Lower lobe of right lung (tissue), 2 donors: ENCODE results near the gene KDM4B. TPM values are rescaled to one million over a fixed set of nuclear protein-coding genes. Genes with fewer than 3 reads are reported as not detected.

Experiments used
- ATAC-seq, 2 donors: fragments of 200-7000 bp; cut with Tn5 transposase; one replicate each; pipeline ENCODE4 v1.9.1; 2020 to 2022; ENCODE audit warnings: mild to moderate bottlenecking in 2 of 2, moderate library complexity in 2 of 2
- DNase-seq: peaks from one replicate; pipeline ENCODE4 v3.0.0-alpha.2; 2020
- H3K27ac ChIP-seq: fragments of 200-600 bp; one replicate; pipeline ENCODE4 v1.8.0; 2022
- H3K27me3 ChIP-seq: fragments of 200-600 bp; one replicate; pipeline ENCODE4 v1.8.0; 2022; ENCODE audit warnings: low read depth
- H3K36me3 ChIP-seq: fragments of 200-600 bp; one replicate; pipeline ENCODE4 v1.8.0; 2022; ENCODE audit warnings: mild to moderate bottlenecking
- H3K4me1 ChIP-seq: fragments of 200-600 bp; one replicate; pipeline ENCODE4 v1.8.0; 2022
- H3K4me3 ChIP-seq: fragments of 200-600 bp; one replicate; pipeline ENCODE4 v1.8.0; 2022; ENCODE audit warnings: mild to moderate bottlenecking
- H3K9me3 ChIP-seq: fragments of 200-600 bp; one replicate; pipeline ENCODE4 v1.8.0; 2022
- CTCF ChIP-seq: fragments of 200-600 bp; IDR thresholded peaks from one replicate; pipeline ENCODE4 v1.8.0; 2022; ENCODE audit warnings: antibody characterized with exemption, mild to moderate bottlenecking
- intact Hi-C: fragments of 100-400 bp; cut with DNase I; formaldehyde crosslinking; loops from one replicate; pipeline ENCODE4 v1.11.0; 2022
- total RNA-seq: library from RNA; stranded (reverse); fragmentation: NEBNext Ultra II Directional; extraction: Animal tissue kit (Norgen Biotek cat#: 25700); gene quantifications from one replicate; pipeline ENCODE4 v1.2.1, GENCODE V29; 2021
- donor health status: DM: no; HTN: yes; CAD: no; lungs with severe emphysema.

Gene KDM4B
- total RNA-seq, 1 donor from 2014 or later: 40.3 TPM

- ATAC-seq: no peak
- no peak for TF ChIP-seq CTCF
- intact Hi-C loops: no loop called here
- no peaks in the 10 kb centered on the region for H3K9me3 ChIP-seq
- no peaks in the 10 kb centered on the region for H3K4me1 ChIP-seq
- H3K36me3 ChIP-seq: peaks cover 36% of the 10 kb centered on the region
- H3K27ac ChIP-seq: no peak overlapping the region
- no peaks in the 10 kb centered on the region for H3K27me3 ChIP-seq
- H3K4me3 ChIP-seq: no peak overlapping the region
- no peak for DNase-seq
These were observed 48.3 kb downstream of the KDM4B start for GRCh38 chr19:5017235-5017634.

GRCh38 chr19:5018224-5019015, 49.5 kb downstream of the KDM4B start:
- Histone ChIP-seq H3K27me3 (no peaks in the 10 kb centered on the region), H3K9me3 (no peaks in the 10 kb centered on the region), H3K4me3 (no peak overlapping the region), H3K27ac (no peak overlapping the region), H3K4me1 (no peaks in the 10 kb centered on the region), H3K36me3 (peaks cover 40% of the 10 kb centered on the region)
- TF ChIP-seq CTCF: no peak
- ATAC-seq (no peak), DNase-seq (no peak)
- intact Hi-C loops: no loop called here

- ATAC-seq (no peak), DNase-seq (no peak)
- Histone ChIP-seq H3K27ac (no peak overlapping the region), H3K36me3 (peaks cover 40% of the 10 kb centered on the region), H3K4me3 (no peak overlapping the region), H3K27me3 (no peaks in the 10 kb centered on the region), H3K4me1 (no peaks in the 10 kb centered on the region), H3K9me3 (no peaks in the 10 kb centered on the region)
- TF ChIP-seq CTCF: no peak
- intact Hi-C loops: no loop called here
These were observed 51.5 kb downstream of the KDM4B start for GRCh38 chr19:5020368-5020767.

- Histone ChIP-seq H3K4me3 (no peak overlapping the region), H3K4me1 (no peaks in the 10 kb centered on the region), H3K27me3 (no peaks in the 10 kb centered on the region), H3K27ac (no peak overlapping the region), H3K9me3 (no peaks in the 10 kb centered on the region), H3K36me3 (peaks cover 36% of the 10 kb centered on the region)
- no peak for ATAC-seq
- no peak for TF ChIP-seq CTCF
- DNase-seq: no peak
- intact Hi-C loops: no loop called here
These were observed 52.1 kb downstream of the KDM4B start for GRCh38 chr19:5021046-5021445.

- no peak for TF ChIP-seq CTCF
- intact Hi-C loops: no loop called here
- ATAC-seq: no peak
- Histone ChIP-seq H3K27ac (no peak overlapping the region), H3K9me3 (no peaks in the 10 kb centered on the region), H3K27me3 (no peaks in the 10 kb centered on the region), H3K4me1 (no peaks in the 10 kb centered on the region), H3K36me3 (peaks cover 24% of the 10 kb centered on the region), H3K4me3 (no peak overlapping the region)
- no peak for DNase-seq
These were observed 53.4 kb downstream of the KDM4B start for GRCh38 chr19:5022066-5022860.
